ENCODE results near the gene LRRIQ1. TPM values are rescaled to one million over a fixed set of nuclear protein-coding genes. Genes with fewer than 3 reads are reported as not detected.
"Not testable (repeated sequence)": the region's sequence is repeated elsewhere in the genome, so short reads cannot be mapped to it uniquely, and the experiment has no call there.

The LRRIQ1 gene
- total RNA-seq, 1 experiment from 2014 or later = not detected

DNA sequence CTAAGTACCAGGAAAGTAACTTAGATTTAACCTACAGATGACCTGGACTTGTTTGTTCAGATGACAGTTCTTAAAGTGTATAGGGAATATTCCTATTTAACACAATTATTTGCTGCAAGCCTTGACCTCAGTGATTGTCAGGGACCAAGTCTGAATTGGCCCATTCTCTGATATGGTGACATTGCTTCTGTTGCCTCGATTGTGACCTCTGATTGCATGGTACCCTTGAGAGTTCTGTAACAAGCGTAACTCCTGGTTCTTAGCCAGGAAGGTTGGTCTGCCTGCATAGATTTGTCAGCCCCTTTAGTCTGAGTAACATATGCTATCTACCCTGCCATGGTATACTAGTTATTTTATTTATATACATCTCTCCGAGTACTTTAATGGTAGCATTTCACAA, 150.1 kb downstream of the LRRIQ1 start:
- H3K4me1 ChIP-seq (replicated peaks) = no peaks in the 10 kb centered on the region

DNA sequence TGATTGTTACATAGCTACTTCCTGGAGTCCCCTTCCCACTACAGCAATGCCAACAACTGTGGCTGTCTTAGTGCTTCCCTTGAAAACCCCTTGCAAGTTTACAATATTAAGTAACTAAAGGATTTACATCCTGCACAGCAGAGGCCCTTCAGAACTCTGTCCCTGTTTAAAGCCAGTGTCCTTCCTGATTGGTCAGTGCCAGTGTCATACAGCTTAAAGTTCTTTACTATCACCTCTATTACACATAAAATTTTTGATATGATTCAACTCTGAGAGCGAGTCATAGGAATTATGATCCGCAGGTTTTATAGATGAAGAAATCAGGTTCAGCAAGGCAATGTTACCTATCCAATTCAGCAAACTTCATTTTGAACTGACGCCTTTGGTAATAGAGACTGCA, 152.5 kb downstream of the LRRIQ1 start:
- no peak overlapping the region for H3K4me3 ChIP-seq
- H3K4me1 ChIP-seq (replicated peaks) = no peaks in the 10 kb centered on the region
- H3K27me3 ChIP-seq (replicated peaks) = no peaks in the 10 kb centered on the region
- no peaks in the 10 kb centered on the region for H3K36me3 ChIP-seq
- DNase-seq (ENCODE audit: low read depth in 1 of 2, low spot score in 2 of 2) = no peak
- H3K27ac ChIP-seq = no peak overlapping the region
- no peaks in the 10 kb centered on the region for H3K9me3 ChIP-seq (replicated peaks)

More for the DNA sequence above, 150.1 kb downstream of the LRRIQ1 start:
- no peak overlapping the region for H3K27ac ChIP-seq
- DNase-seq (ENCODE audit: low read depth in 1 of 2, low spot score in 2 of 2) = no peak
- no peaks in the 10 kb centered on the region for H3K9me3 ChIP-seq (replicated peaks)
- H3K36me3 ChIP-seq = no peaks in the 10 kb centered on the region
- no peaks in the 10 kb centered on the region for H3K27me3 ChIP-seq (replicated peaks)
- H3K4me3 ChIP-seq = no peak overlapping the region

DNA sequence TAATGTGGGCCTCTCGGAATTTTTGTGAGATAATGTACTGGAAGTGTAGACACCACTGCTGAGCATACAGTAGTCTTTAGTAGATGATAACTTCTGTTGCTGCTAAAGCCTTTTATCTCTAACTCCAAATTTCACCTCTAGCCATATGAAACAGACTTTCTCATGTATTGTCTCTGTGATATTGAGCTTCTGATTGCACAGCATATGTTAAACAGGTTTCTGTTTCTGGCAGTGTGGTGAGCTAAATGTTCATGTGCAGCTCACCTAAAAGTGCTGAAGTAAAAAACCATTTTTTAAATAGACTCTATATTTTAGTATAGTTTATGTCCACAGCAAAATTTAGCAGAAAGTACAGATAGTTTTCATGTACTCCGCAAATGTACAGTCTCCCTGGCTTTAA, 154.6 kb downstream of the LRRIQ1 start:
- Histone ChIP-seq H3K36me3 (no peaks in the 10 kb centered on the region), H3K4me3 (no peak overlapping the region), H3K27ac (no peak overlapping the region), H3K9me3 (replicated peaks) (no peaks in the 10 kb centered on the region), H3K27me3 (replicated peaks) (no peaks in the 10 kb centered on the region), H3K4me1 (replicated peaks) (no peaks in the 10 kb centered on the region)
- no peak for DNase-seq (ENCODE audit: low read depth in 1 of 2, low spot score in 2 of 2)

DNA sequence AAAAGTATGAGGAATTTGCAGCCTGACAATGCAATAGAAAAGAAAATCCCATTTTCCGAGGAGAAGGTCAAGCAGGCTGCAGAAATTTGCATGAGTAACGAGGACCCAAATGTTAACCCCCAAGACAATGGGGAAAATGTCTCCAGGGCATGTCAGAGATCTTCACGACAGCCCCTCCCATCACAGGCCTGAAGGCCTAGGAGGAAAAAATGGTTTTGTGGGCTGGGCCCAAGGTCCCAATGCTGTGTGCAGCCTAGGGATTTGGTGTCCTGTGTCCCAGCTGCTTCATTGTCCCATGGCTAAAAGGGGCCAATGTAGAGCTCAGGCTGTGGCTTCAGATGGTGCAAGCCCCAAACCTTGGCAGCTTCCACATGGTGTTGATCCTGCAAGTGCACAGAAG, 167.7 kb downstream of the LRRIQ1 start:
- not testable (repeated sequence) for H3K4me3 ChIP-seq; DNase-seq (ENCODE audit: low read depth in 1 of 2, low spot score in 2 of 2); H3K27me3 ChIP-seq (replicated peaks); H3K9me3 ChIP-seq (replicated peaks); H3K4me1 ChIP-seq (replicated peaks); H3K27ac ChIP-seq; H3K36me3 ChIP-seq

DNA sequence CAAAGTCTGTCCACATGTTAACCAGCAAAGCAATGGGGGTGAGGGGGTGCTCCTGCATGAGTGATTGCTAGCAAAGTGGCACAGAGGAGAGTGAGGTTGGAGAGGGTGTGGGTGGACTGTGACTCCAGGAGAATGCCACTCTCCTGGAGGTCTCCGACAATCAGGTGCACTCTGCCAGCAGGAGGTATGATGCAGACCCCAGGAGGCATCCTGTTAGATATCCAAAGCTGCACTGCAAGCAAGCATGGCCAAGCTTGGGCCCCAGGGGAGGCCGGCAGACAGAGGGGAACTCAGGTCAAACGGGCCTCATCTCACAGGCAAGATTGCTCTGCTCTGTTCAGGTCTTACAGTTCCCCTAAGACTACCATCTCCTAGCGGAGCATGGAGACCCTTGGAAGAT, 170.4 kb downstream of the LRRIQ1 start:
- Histone ChIP-seq H3K4me1 (replicated peaks) (no peaks in the 10 kb centered on the region), H3K4me3 (no peak overlapping the region), H3K27ac (no peak overlapping the region), H3K27me3 (replicated peaks) (no peaks in the 10 kb centered on the region), H3K9me3 (replicated peaks) (no peaks in the 10 kb centered on the region), H3K36me3 (no peaks in the 10 kb centered on the region)
- no peak for DNase-seq (ENCODE audit: low read depth in 1 of 2, low spot score in 2 of 2)

DNA sequence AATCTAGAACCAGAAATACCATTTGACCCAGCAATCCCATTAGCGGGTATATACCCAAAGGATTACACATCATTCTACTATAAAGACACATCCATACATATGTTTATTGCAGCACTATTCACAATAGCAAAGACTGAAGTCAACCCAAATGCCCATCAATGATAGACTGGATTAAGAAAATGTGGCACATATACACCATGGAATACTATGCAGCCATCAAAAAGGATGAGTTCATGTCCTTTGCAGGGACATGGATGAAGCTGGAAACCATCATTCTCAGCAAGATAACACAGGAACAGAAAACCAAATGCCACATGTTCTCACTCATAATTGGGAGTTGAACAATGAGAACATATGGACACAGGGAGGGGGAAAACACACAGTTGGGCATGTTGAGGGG, 188.2 kb downstream of the LRRIQ1 start:
- not testable (repeated sequence) for H3K9me3 ChIP-seq (replicated peaks); DNase-seq (ENCODE audit: low read depth in 1 of 2, low spot score in 2 of 2); H3K4me3 ChIP-seq; H3K27me3 ChIP-seq (replicated peaks); H3K4me1 ChIP-seq (replicated peaks); H3K36me3 ChIP-seq; H3K27ac ChIP-seq

DNA sequence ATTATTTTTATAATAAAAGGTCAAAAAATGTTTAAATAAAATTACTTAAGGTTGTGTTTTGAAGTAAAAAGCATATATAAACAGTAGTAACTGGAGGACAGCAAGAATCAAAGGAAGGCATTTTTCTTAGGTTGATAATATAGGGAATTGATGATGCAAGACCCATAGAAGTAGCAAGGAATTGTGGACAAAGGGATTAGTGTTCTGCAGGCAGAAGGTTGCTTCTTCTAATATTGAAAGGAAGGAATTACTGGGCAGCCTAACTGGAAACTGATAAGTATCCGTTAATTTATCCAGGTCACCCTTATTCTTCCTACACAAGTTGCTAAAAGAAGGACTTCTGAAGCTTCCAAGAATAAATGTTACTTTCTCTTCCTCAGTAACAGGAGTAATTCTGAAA, 189.3 kb downstream of the LRRIQ1 start:
- no peaks in the 10 kb centered on the region for H3K27me3 ChIP-seq (replicated peaks)
- H3K36me3 ChIP-seq = no peaks in the 10 kb centered on the region
- no peaks in the 10 kb centered on the region for H3K4me1 ChIP-seq (replicated peaks)
- H3K27ac ChIP-seq = no peak overlapping the region
- DNase-seq (ENCODE audit: low read depth in 1 of 2, low spot score in 2 of 2) = no peak
- H3K4me3 ChIP-seq = no peak overlapping the region
- no peaks in the 10 kb centered on the region for H3K9me3 ChIP-seq (replicated peaks)

DNA sequence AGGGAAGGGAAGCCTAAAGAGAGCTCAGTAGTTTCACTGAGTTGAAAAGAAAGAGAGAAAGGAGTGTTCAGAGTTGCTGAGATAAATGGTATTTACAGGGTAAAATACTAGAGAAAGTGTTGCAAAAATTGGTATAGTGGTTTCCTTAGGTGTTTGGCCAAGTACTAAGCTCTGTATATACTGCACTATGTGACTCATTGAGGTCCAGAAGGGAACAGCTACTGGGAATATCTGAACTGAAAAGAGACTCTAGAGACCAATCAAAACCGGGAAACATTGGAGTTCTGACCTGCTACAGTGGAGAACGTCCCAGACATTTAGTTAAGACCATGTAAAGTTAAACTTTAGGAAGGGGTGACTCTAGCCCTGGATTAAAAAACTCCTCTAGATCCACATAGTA, 201.2 kb downstream of the LRRIQ1 start:
- no peak for DNase-seq (ENCODE audit: low read depth in 1 of 2, low spot score in 2 of 2)
- Histone ChIP-seq H3K4me1 (replicated peaks) (no peaks in the 10 kb centered on the region), H3K9me3 (replicated peaks) (no peaks in the 10 kb centered on the region), H3K36me3 (no peaks in the 10 kb centered on the region), H3K27ac (no peak overlapping the region), H3K27me3 (replicated peaks) (no peaks in the 10 kb centered on the region), H3K4me3 (no peak overlapping the region)

DNA sequence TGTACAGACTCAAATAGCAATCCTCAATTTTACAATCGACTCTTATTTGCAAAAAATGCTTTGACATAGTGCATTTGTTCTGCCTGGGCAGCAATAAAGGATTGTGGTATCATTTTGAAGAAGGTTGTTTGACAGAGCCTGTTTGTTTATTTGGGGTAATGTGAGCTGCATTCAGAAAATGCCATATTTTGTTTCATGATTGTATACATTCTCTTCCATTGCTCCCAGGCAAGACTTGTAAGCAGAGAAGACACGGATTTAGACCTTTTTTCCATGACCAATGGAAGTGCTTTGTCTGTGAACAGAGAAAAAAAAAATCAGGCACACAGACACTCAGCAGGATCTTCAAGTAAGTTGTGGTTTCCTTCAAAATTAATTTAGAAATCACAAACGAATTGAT, 208.4 kb downstream of the LRRIQ1 start:
- Histone ChIP-seq H3K9me3 (replicated peaks) (no peaks in the 10 kb centered on the region), H3K36me3 (no peaks in the 10 kb centered on the region), H3K27me3 (replicated peaks) (no peaks in the 10 kb centered on the region), H3K27ac (no peak overlapping the region), H3K4me3 (no peak overlapping the region), H3K4me1 (replicated peaks) (no peaks in the 10 kb centered on the region)
- DNase-seq (ENCODE audit: low read depth in 1 of 2, low spot score in 2 of 2) = no peak

DNA sequence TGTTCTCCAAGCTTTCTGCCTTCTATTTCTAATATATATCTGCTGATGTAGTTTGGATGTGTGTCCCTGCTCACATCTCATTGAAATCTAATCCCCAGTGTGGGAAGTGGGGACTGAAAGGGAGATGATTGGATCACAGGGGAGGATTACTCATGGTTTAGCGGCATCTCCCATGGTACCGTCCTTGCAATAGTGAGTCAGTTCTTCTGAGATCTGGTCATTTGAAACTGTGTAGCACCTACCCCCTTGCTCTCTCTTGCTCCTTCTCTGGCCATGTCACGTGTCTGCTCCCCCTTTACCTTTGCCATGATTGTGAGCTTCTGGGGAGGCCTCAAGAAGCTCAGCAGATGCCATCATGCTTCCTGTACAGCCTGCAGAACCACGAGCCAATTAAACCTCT, 217.7 kb downstream of the LRRIQ1 start:
- H3K27me3 ChIP-seq (replicated peaks) = no peaks in the 10 kb centered on the region
- no peak for DNase-seq (ENCODE audit: low read depth in 1 of 2, low spot score in 2 of 2)
- no peaks in the 10 kb centered on the region for H3K36me3 ChIP-seq

DNA sequence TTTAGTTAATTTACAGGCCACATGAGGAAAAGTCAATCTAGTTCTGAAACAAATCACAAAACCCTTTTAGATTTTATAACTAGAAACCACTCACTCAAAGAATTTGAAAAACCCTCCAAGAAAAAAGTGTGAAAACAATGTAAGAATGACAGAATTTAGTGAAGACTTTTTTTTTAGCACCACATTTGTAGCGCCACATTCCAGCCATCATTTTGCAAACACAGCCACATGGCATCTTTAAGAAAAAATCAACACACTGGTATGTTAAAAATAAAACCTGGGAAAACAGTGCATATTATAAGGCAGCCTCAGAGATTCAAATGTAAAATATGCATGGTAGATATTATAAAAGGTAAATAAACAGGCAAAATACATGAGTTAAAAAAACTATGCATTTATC, 221.5 kb downstream of the LRRIQ1 start:
- DNase-seq (ENCODE audit: low read depth in 1 of 2, low spot score in 2 of 2) = no peak
- Histone ChIP-seq H3K27ac (no peak overlapping the region), H3K4me1 (replicated peaks) (no peaks in the 10 kb centered on the region), H3K27me3 (replicated peaks) (no peaks in the 10 kb centered on the region), H3K9me3 (replicated peaks) (no peaks in the 10 kb centered on the region), H3K36me3 (no peaks in the 10 kb centered on the region), H3K4me3 (no peak overlapping the region)

More for the DNA sequence above, 217.7 kb downstream of the LRRIQ1 start:
- Histone ChIP-seq H3K4me1 (replicated peaks) (no peaks in the 10 kb centered on the region), H3K4me3 (no peak overlapping the region), H3K27ac (no peak overlapping the region), H3K9me3 (replicated peaks) (no peaks in the 10 kb centered on the region)

DNA sequence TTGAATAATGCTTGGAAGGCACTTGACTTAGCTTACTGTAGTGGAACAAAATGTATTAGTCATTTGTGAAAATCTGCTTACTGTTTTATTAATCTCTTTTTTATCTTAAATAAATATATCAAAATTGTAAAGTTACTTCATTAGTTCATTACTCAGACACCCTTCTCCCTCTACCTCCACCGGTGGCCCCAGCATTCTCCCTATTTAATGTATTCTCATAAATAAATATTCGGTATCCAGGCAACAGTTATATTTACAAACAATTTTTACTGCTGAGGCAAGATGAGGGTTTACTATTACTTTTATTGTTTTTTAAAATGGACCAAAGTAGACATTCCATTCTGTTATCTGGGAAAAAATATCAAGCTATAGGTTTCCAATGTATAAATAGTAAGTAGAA, 224.3 kb downstream of the LRRIQ1 start:
- no peak overlapping the region for H3K27ac ChIP-seq
- H3K9me3 ChIP-seq (replicated peaks) = no peaks in the 10 kb centered on the region
- no peak overlapping the region for H3K4me3 ChIP-seq
- no peaks in the 10 kb centered on the region for H3K27me3 ChIP-seq (replicated peaks)
- no peaks in the 10 kb centered on the region for H3K4me1 ChIP-seq (replicated peaks)
- H3K36me3 ChIP-seq = no peaks in the 10 kb centered on the region
- DNase-seq (ENCODE audit: low read depth in 1 of 2, low spot score in 2 of 2) = no peak

DNA sequence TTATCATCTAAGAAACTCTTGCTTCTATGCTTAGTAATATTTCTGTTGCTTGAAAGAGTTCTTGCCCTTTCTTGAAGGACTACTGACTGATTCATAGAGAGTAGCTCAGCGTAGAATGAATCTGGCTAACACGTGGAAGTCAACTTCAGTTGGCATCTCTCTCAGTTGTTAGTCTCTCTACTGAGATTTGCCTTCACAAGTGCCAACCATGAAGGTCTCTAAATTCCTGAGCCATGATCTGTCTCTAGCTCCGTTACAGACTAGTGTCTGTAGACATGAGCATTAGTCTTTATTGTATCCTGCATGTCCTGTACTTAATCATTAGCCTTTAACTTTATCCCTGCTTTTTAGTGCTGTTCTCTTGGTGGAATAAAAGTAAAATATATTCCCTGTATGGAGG, 224.7 kb downstream of the LRRIQ1 start:
- DNase-seq (ENCODE audit: low read depth in 1 of 2, low spot score in 2 of 2) = no peak
- Histone ChIP-seq H3K27me3 (replicated peaks) (no peaks in the 10 kb centered on the region), H3K36me3 (no peaks in the 10 kb centered on the region), H3K4me3 (no peak overlapping the region), H3K27ac (no peak overlapping the region), H3K4me1 (replicated peaks) (no peaks in the 10 kb centered on the region), H3K9me3 (replicated peaks) (no peaks in the 10 kb centered on the region)

DNA sequence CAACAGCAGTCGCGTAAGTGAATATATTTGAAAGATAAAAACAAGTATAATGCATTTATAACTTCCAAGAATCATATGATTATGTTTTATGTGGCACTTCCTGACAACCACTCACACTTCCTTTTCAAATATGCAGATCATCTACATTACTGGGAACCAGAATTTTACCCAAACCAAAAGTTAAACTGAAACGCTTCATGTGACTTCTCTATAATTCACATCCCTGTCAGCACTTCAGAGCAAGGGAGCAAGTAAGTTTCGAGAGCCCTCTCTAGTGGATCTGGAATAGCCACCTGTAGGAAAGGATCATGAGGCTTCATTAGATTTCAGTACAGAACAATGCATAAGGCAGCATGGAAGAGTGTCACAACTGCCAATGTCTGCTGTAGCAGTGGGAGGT, 230.2 kb downstream of the LRRIQ1 start:
- Histone ChIP-seq H3K4me3 (no peak overlapping the region), H3K27me3 (replicated peaks) (no peaks in the 10 kb centered on the region), H3K27ac (no peak overlapping the region), H3K36me3 (no peaks in the 10 kb centered on the region), H3K4me1 (replicated peaks) (no peaks in the 10 kb centered on the region), H3K9me3 (replicated peaks) (no peaks in the 10 kb centered on the region)
- no peak for DNase-seq (ENCODE audit: low read depth in 1 of 2, low spot score in 2 of 2)

DNA sequence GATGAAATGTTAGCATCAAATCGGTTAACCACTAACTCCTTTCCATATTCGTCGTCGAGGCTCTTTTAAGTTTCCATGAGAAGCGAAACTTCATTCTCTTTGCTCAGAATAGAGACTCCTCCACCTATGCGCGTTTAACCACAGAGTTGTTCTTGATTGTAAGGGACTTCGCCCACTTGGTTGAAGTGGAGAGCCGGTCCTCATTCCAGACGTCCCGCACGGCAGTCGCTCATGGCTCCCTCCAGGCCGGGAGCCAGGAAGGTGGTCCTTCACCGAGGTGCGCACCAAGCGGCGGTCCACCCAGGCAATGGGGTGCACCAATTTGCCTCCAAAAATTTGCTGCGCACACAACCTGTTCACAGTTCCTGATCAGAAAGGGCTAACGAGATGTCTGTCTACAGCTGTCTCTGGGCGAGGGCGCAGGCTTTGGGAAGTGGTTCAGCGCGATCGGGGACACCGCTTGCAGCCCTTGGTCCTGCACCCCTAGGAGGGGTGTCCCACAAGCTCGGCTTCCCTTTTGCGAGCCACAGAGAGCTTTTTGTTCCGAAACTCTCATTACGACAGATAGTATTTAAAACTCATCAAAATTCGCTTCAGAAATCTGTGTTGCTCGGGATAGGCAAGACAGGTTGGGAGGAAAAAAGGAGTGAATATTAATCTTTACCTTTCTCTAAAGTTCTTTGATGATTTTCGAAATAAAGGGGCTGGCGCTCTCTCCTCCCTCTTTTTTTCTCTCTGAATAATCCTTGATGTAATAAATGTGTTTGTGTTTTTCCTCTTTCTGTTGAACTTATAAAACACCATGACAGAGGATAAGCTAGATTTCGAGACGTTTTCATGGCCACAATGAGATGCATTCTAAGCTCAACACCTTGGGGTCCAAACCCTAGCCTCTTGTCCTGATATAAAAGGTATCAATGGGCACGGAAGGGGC, 237.5 kb downstream of the LRRIQ1 start:
- Histone ChIP-seq H3K36me3 (no peaks in the 10 kb centered on the region), H3K4me1 (replicated peaks) (no peaks in the 10 kb centered on the region), H3K9me3 (replicated peaks) (no peaks in the 10 kb centered on the region), H3K4me3 (no peak overlapping the region), H3K27ac (no peak overlapping the region), H3K27me3 (replicated peaks) (no peaks in the 10 kb centered on the region)
- DNase-seq (ENCODE audit: low read depth in 1 of 2, low spot score in 2 of 2) = no peak
